HG03095 (cell line): ENCODE results near the gene PCAT7.

Experiments used
- ATAC-seq: cut with Tn5 transposase; IDR thresholded peaks from one replicate; pipeline ENCODE4 v1.9.1; 2021; ENCODE audit warnings: moderate library complexity; ENCODE audit not compliant: unreplicated experiment

The PCAT7 gene

DNA sequence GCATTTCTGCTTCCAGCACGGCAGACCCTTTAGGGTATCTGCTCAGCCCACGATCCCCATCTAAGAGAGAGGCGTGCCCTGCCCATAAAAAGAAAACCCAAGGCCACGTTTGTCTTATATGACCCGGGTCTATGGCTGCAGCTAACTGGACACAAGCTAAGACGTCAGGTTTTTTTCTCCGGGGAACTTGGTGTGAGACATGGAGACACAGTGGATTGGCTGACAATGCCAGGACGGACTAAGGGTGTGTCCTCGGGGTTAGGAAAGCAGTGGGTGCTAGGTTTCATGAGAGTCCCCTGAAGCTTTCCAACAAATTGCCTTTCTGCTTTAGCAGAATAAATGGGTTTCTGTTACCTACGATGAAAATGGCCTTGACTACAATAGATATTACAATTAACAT, 45.8 kb downstream of the PCAT7 start:
- ATAC-seq = no peak

DNA sequence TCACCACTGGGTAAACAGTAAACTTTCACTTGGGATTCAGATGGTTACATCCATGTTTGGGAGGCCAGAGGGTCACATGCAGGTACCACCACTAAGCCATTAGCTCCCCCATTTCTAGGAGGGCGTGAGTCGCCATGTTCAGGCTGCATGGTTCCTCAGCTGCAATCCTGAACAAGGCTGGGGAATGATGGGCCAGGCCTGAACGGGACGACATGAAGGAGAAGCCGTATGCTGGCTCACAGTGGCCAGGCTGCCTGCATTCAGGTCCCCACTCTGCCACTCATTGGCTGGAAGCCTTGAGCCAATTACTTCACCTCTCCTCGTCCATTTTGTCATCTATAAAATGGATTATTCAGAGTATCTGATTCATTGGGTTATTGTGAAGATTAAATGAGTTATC, 47.8 kb downstream of the PCAT7 start:
- ATAC-seq = no peak

DNA sequence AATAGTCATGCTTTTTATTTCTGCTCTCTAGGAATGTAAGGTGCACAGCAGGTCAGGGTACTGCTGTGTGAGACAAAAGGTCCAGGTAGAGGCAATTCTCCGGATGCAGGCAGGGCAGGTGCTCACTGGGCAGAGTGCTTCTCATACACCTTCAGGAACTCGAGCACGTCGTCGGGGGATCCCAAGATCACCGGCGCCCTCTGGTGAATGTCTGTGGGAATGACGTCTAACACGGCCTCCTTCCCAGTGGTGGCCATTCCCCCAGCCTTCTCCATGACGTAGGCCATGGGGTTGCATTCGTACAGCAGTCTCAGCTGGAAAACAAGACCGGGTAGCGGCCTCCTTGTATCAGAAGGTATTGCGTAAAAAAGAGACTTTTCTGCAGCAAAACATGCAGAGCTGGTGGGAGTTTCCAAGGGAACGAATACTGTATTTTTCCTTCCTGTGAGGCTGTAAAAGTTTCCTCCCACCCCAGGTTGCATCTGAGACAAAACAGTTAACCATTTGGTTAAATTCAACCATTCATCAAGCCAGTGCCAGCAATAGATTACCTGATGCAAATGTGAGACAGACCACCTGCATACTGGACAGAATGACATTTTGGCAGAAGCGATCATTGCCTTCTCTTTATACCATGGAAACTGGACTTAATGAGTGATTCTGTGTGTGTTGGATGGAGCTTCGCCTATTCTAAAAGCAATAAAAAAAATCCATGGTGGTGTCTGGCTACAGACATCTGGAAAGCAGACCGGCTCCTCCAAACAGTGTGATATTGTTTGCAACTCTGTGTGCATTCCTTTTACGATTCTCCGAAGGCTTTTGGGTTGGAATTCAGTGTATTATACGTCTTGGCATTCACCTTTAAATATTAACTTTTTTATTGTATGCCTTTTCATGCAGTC, 48.6 kb downstream of the PCAT7 start:
- no peak for ATAC-seq

DNA sequence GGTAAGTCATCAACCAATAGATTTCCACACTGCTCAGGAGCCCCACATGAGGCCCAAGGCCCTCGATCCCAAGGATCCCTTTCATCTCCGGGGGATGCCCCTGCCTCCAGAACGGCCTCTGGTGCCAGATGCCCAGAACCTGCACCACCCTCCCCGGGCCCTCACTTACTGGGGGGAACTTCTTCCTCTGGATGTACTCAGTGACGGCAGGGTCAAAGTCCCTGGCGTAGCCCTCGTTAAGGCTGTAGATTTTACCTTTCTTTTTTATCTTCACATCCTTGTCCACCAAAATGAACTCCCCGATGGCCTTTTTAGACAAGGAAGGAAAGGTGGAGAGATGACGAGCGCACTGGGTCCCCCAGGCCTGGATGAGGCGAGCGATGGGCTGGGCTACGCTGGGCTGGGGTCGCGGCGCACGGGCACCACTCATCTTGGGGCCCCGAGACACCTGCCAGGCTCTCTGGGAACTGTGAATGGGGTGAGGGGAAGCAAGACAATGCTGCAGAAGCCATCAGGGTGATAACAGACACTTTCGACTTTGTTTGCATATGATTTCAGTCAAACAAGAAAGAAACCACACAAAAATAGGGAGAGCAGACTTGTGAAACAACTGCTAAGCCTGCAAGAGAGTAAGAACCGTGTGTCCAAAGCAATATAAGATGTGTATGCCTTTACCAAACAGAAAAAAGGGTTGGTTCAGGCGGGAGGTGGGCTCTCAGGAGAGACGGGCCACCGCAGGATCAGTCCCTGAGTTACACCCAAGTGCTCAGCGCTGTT, 52.0 kb downstream of the PCAT7 start:
- ATAC-seq = no peak

DNA sequence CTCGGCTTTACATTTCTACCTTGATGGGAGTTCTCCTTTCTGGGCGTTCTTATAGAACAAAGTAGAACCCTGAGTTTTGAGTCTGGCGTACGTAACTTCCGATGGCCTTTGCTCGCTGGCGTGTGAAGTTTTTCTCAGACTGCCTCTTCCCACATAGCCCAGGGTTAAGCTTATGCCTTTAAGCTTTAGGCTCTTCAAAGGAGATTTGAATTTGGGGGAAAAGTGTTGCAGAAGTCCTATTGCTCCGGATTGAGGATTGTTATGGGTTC, 52.5 kb downstream of the PCAT7 start:
- ATAC-seq = no peak

DNA sequence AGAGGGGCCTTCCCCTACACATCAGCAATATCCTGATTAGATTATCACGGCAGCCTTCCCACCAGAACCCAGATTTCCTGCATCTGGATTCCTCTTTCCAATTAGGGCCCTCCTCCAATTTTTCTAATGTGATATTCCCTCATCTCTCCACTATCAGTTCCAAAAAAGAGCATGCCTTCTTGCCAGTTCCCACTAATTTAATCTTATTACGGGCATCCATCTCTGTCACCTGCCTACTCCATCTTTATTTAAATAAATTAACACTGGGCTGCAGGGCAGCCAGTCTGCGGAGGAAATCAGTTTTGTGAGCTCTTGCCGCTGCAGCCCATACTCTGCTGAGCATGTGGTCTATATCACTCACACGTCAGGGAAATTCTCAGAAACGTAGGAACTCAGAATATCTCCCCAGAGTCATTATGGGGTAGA, 55.3 kb downstream of the PCAT7 start:
- ATAC-seq = no peak

DNA sequence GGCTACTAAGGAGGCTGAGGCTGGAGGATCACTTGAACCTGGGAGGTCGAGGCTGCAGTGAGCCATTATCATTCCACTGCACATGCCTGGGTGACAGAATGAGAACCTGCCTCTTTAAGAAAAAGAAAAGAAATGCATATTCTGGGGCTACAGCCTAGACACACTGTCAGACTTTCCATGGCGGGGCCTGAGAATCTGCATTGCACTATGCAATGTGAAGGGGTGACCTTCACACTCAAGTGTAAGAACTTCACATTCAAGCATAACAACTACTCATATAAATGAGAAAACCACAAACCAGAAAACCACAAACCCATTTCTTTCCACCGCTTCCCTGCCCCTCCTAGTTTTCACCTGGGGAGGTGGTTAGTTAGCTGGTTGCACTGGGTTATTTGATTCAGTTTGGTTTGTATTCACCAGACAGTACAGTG, 56.8 kb downstream of the PCAT7 start:
- no peak for ATAC-seq

DNA sequence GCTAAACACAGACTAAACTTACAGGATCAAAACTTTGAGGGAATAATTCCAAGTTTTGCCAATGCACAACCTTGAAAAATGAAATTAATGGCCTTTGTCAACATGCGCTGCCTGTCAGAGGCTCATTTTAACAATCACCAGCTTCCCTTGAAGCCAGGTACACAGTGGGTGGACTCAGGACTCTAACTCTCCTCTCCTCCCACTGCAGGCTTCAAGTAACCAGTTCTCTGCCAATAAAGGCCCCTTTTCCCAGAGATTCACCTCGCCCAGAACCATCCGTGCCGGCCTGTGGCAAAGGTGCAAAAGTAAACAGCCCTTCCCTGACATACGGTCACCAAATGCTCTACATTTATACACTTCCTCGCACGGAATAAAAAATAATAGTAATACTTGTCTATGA, 57.2 kb downstream of the PCAT7 start:
- ATAC-seq = no peak

DNA sequence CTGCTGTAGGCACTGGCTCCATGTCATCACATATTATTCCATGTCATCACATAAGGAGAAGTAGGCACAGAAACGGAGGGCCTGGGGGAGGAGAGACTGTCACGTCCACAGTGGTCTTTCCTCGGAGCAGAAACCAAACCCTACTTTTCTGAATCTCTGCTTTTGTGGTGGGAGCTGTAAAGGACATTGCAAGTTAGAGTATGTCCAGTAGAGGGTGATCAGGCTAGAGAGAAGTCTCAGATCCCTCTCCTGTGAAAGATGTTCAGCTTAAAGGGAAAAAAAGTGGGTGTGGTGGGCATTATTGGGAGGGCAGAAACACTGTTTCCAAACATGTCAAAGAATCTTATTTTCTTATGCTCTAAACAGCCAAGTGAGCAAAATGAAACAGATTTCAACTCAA, 58.1 kb downstream of the PCAT7 start:
- ATAC-seq = no peak

DNA sequence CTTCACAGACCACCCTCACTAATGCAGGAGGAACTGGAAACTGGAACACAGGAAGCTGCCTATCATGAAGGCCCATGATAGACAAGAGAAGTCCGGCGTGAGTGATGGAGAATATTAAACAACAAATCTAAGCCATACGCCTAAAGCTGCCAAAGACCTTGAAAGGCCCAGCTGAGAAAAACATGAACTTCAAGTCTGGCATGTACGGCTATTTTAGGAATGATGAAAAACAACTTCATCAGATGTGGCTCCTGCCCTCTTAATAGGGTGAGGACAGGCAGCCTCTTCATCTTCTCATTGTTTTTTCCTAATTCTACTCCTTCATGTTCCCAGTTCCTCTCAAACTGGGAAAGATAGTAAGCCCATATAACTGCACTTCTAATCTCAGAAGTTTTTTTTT, 64.1 kb downstream of the PCAT7 start:
- no peak for ATAC-seq
